ENCODE measurements around the gene SPATA1.
"Not testable (repeated sequence)": the region's sequence is repeated elsewhere in the genome, so short reads cannot be mapped to it uniquely, and the experiment has no call there.

SPATA1 gene

GRCh38 chr1:84506002-84506728 lies at the start of gene SPATA1, which contains the start of gene GNG5:
TSS of gene SPATA1 (plus strand) at chr1:84506386. CDS start at chr1:84516360, 9,974 bp downstream.
TSS of gene GNG5 (minus strand) at chr1:84506581. CDS start at chr1:84506091, 490 bp downstream.
- DNase-seq (ENCODE audit: low read depth) = peak; percentile 97

GRCh38 chr1:84462118-84462517 lies 44.1 kb upstream of the SPATA1 start:
- DNase-seq (ENCODE audit: low read depth) = no peak

GRCh38 chr1:84467298-84467697 lies 38.9 kb upstream of the SPATA1 start:
- DNase-seq (ENCODE audit: low read depth) = no peak

GRCh38 chr1:84476225-84476624 lies 30.0 kb upstream of the SPATA1 start:
- no peak for DNase-seq (ENCODE audit: low read depth)

GRCh38 chr1:84478876-84479868 lies 27.0 kb upstream of the SPATA1 start, which contains the start of gene RPF1:
TSS of gene RPF1 (plus strand) at chr1:84479266. CDS start at chr1:84479282, 16 bp downstream.
- peak; percentile 86 for DNase-seq (ENCODE audit: low read depth)

GRCh38 chr1:84479998-84480397 lies 26.2 kb upstream of the SPATA1 start:
- no peak for DNase-seq (ENCODE audit: low read depth)

GRCh38 chr1:84480650-84481049 lies 25.5 kb upstream of the SPATA1 start:
- DNase-seq (ENCODE audit: low read depth) = no peak

- no peak for DNase-seq (ENCODE audit: low read depth)
Observed at GRCh38 chr1:84481317-84481716, 24.9 kb upstream of the SPATA1 start.

- no peak for DNase-seq (ENCODE audit: low read depth)
Observed at GRCh38 chr1:84488107-84488506, 18.1 kb upstream of the SPATA1 start.

GRCh38 chr1:84489766-84490165 lies 16.4 kb upstream of the SPATA1 start:
- DNase-seq (ENCODE audit: low read depth) = no peak

- DNase-seq (ENCODE audit: low read depth) = no peak
Observed at GRCh38 chr1:84492726-84493125, 13.5 kb upstream of the SPATA1 start.

GRCh38 chr1:84493747-84494146 lies 12.4 kb upstream of the SPATA1 start:
- no peak for DNase-seq (ENCODE audit: low read depth)

GRCh38 chr1:84496498-84496897 lies 9.7 kb upstream of the SPATA1 start:
- no peak for DNase-seq (ENCODE audit: low read depth)

- no peak for DNase-seq (ENCODE audit: low read depth)
Observed at GRCh38 chr1:84497631-84498275, 8.4 kb upstream of the SPATA1 start.

GRCh38 chr1:84502927-84503326 lies 3.3 kb upstream of the SPATA1 start:
- no peak for DNase-seq (ENCODE audit: low read depth)

- DNase-seq (ENCODE audit: low read depth) = peak; percentile 69
Observed at GRCh38 chr1:84504580-84505492, 1.4 kb upstream of the SPATA1 start.

- peak; percentile 73 for DNase-seq (ENCODE audit: low read depth)
Observed at GRCh38 chr1:84505493-84506001, 639 bp upstream of the SPATA1 start.

GRCh38 chr1:84506729-84507453 lies 705 bp downstream of the SPATA1 start:
- DNase-seq (ENCODE audit: low read depth) = no peak

GRCh38 chr1:84507887-84508286 lies 1.7 kb downstream of the SPATA1 start:
- DNase-seq (ENCODE audit: low read depth) = not testable (repeated sequence)

- no peak for DNase-seq (ENCODE audit: low read depth)
Observed at GRCh38 chr1:84508510-84508909, 2.3 kb downstream of the SPATA1 start.
